ENCODE measurements around the gene NARF. TPM values are rescaled to one million over a fixed set of nuclear protein-coding genes. Genes with fewer than 3 reads are reported as not detected.
A peak's percentile ranks its signal among the peaks of the same experiment; 100 is the strongest.
"Not testable (repeated sequence)": the region's sequence is repeated elsewhere in the genome, so short reads cannot be mapped to it uniquely, and the experiment has no call there.

The NARF gene
- total RNA-seq, 4 donors from 2014 or later, result 25.8 to 79.2 (median 59.9) TPM

DNA sequence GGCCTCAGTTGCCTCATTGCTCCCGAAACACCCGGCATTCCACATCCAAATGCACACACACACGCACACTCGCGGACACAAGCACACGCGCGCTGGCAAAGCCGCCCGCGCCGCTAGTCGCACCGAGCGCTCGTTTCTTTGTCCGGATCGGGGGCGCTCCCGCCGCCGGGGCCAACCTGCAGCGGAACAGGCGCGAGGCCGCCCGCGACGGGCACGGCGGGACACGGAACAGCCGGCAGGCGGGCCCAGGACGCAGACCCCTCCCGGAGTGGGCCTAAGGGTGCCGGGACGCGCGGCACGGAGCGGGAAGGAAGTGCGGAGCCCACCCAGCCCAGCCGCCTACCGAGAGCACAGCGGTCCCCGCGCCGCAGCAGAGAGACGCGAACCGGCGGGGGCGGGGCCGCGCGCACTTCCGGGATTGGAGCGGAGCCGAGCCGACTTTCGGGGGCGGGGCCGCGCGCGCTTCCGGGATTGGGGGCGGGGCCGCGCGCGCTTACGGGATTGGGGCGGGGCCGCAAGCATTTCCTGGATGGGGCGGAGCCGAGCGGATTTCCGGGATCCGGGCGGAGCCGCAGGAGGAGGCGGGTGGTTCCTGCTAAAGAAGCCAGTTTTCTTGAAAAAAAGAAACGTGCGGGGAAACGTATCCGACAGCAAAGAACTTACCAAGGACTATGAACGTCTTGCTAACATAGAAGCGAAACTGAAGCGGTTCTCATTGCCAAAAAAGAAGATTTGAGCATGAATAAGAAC, 8.0 kb upstream of the NARF start, which contains the start of gene CYBC1:
CYBC1 (minus strand) TSS at position 396 of the 750 bp plus-strand sequence. CDS start 1,498 bp downstream, outside the sequence.
- H3K36me3 ChIP-seq, result peaks cover 0 to 21% (median 0%) of the 10 kb centered on the region in 3 donors
- TF ChIP-seq CTCF (IDR thresholded peaks at IDR 0.05), result peak in 3 of 5 experiments; percentile 5 to 47 (median 40)
- peak; percentile 87 to 98 for TF ChIP-seq EP300 (IDR thresholded peaks at IDR 0.05)
- TF ChIP-seq POLR2A (IDR thresholded peaks at IDR 0.05), result peak; percentile 83 to 93
- H3K9me3 ChIP-seq, result no peaks in the 10 kb centered on the region
- H3K27ac ChIP-seq, result peak within 1 kb of the TSS; percentile 79 to 99 (median 91)
- 0 to 1% methylated on average over 44 to 47 of the region's 91 CpGs for WGBS, 2 donors
- peak; percentile 84 to 89 for DNase-seq (ENCODE audit: low spot score in 2 of 2)
- H3K4me1 ChIP-seq, result peaks cover 0 to 42% (median 26%) of the 10 kb centered on the region in 4 donors
- H3K4me3 ChIP-seq, result peak within 1 kb of the TSS; percentile 66 to 98 (median 80)
- H3K27me3 ChIP-seq, result no peaks in the 10 kb centered on the region

GRCh38 chr17:82452162-82452561, 6.4 kb upstream of the NARF start:
- no peak overlapping the region for H3K4me3 ChIP-seq
- WGBS, 2 donors, result 97 to 98% methylated on average over 3 of the region's 3 CpGs
- H3K36me3 ChIP-seq, result peaks cover 0 to 9% (median 0%) of the 10 kb centered on the region in 3 donors
- H3K9me3 ChIP-seq, result no peaks in the 10 kb centered on the region
- TF ChIP-seq EP300 (IDR thresholded peaks at IDR 0.05) (no peak), CTCF (IDR thresholded peaks at IDR 0.05) (no peak), POLR2A (IDR thresholded peaks at IDR 0.05) (no peak)
- peaks cover 0 to 44% (median 27%) of the 10 kb centered on the region in 4 donors for H3K4me1 ChIP-seq
- H3K27ac ChIP-seq, result peak overlapping the region in 2 of 4 donors; percentile 87 to 99
- H3K27me3 ChIP-seq, result no peaks in the 10 kb centered on the region
- DNase-seq (ENCODE audit: low spot score in 2 of 2), result no peak

DNA sequence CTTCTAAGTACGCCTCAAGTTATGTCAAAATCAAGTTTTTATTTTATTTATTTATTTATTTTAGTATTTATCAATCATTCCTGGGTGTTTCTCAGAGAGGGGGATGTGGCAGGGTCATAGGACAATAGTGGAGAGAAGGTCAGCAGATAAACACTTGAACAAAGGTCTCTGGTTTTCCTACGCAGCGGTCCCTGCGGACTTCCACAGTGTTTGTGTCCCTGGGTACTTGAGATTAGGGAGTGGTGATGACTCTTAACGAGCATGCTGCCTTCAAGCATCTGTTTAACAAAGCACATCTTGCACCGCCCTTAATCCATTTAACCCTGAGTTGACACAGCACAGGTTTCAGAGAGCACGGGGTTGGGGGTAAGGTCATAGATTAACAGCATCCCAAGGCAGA, 5.4 kb upstream of the NARF start:
- not testable (repeated sequence) for H3K9me3 ChIP-seq
- 85 to 87% methylated on average over 7 of the region's 7 CpGs for WGBS, 2 donors

DNA sequence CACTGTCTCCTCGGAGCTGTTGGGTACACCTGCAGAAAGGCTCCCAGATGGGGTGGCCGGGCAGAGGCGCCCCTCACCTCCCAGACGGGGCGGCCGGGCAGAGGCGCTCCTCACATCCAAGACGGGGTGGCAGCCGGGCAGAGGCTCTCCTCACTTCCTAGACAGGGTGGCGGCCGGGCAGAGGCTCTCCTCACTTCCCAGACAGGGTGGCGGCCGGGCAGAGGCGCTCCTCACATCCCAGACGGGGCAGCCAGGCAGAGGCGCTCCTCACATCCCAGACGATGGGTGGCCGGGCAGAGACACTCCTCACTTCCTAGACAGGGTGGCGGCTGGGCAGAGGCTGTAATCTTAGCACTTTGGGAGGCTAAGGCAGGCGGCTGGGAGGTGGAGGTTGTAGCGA, 4.8 kb upstream of the NARF start:
- DNase-seq (ENCODE audit: low spot score in 2 of 2); H3K27ac ChIP-seq; H3K9me3 ChIP-seq; H3K27me3 ChIP-seq; H3K4me3 ChIP-seq; H3K36me3 ChIP-seq: not testable (repeated sequence)
- 91 to 94% methylated on average over 15 to 21 of the region's 21 CpGs for WGBS, 2 donors
- peaks cover 0 to 45% (median 34%) of the 10 kb centered on the region in 4 donors for H3K4me1 ChIP-seq

More for the DNA sequence above, 5.4 kb upstream of the NARF start:
- H3K36me3 ChIP-seq; H3K4me3 ChIP-seq; H3K27me3 ChIP-seq; DNase-seq (ENCODE audit: low spot score in 2 of 2); H3K27ac ChIP-seq: not testable (repeated sequence)
- peaks cover 0 to 46% (median 34%) of the 10 kb centered on the region in 4 donors for H3K4me1 ChIP-seq

- peak overlapping the region; percentile 100 for H3K27ac ChIP-seq
- peak in 1 of 2 donors; percentile 39 for DNase-seq (ENCODE audit: low spot score in 2 of 2)
- H3K27me3 ChIP-seq, result no peaks in the 10 kb centered on the region
- H3K9me3 ChIP-seq, result no peaks in the 10 kb centered on the region
- peaks cover 0 to 41% (median 19%) of the 10 kb centered on the region in 4 donors for H3K4me1 ChIP-seq
- no peak for TF ChIP-seq CTCF (IDR thresholded peaks at IDR 0.05)
- no peak for TF ChIP-seq POLR2A (IDR thresholded peaks at IDR 0.05)
- TF ChIP-seq EP300 (IDR thresholded peaks at IDR 0.05), result no peak
- peaks cover 0 to 24% (median 14%) of the 10 kb centered on the region in 3 donors for H3K36me3 ChIP-seq
- 58 to 60% methylated on average over 10 of the region's 10 CpGs for whole genome bisulfite sequencing, 2 donors
- H3K4me3 ChIP-seq, result peak overlapping the region; percentile 74 to 99 (median 90)
Measured at GRCh38 chr17:82457073-82457928, 1.2 kb upstream of the NARF start.

DNA sequence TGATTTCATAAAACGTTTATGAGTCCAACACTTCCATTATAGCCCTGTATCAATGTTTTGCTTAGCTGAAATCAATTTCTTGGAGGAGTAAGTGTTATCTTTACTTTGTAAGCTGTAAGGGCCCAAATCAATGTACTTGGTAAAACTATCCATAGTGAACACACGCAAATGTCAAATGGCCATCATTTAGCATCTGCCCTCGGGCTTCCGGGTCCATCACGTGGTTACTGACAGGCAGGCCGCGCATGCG, 687 bp upstream of the NARF start:
- TF ChIP-seq EP300 (IDR thresholded peaks at IDR 0.05) (peak in 1 of 2 donors; percentile 41), CTCF (IDR thresholded peaks at IDR 0.05) (no peak)
- peak overlapping the region; percentile 100 for H3K27ac ChIP-seq
- no peaks in the 10 kb centered on the region for H3K9me3 ChIP-seq
- H3K4me3 ChIP-seq, result peak overlapping the region; percentile 74 to 99 (median 90)
- H3K36me3 ChIP-seq, result peaks cover 0 to 29% (median 14%) of the 10 kb centered on the region in 3 donors
- peak in 1 of 2 donors; percentile 84 for DNase-seq (ENCODE audit: low spot score in 2 of 2)
- no peaks in the 10 kb centered on the region for H3K27me3 ChIP-seq
- WGBS, 2 donors, result 0 to 2% methylated on average over 8 of the region's 8 CpGs
- peaks cover 0 to 42% (median 19%) of the 10 kb centered on the region in 4 donors for H3K4me1 ChIP-seq
